Sigmoid colon (tissue), 7 donors: ENCODE results near the gene STK39. TPM values are rescaled to one million over a fixed set of nuclear protein-coding genes. Genes with fewer than 3 reads are reported as not detected.

Experiments
- DNase-seq: peaks from one replicate; pipeline ENCODE4 v3.0.0-alpha.2; 2019
- H3K27ac ChIP-seq, 4 donors: fragments of 200-600 bp; sonication (generic); one replicate each; pipeline ENCODE4 v1.5.1; 2016 to 2019; ENCODE audit warnings: mild to moderate bottlenecking in 1 of 4
- H3K27me3 ChIP-seq, 3 donors: fragments of 200-600 bp; sonication (generic); one replicate each; pipeline ENCODE4 v1.5.1; 2019; ENCODE audit warnings: mild to moderate bottlenecking in 1 of 3
- H3K36me3 ChIP-seq, 4 donors: fragments of 200-600 bp; sonication (generic); one replicate each; pipeline ENCODE4 v1.5.1; 2016 to 2019
- H3K4me1 ChIP-seq, 4 donors: fragments of 200-600 bp; sonication (generic); one replicate each; pipeline ENCODE4 v1.5.1; 2017 to 2019
- H3K4me3 ChIP-seq, 4 donors: fragments of 200-600 bp; sonication (generic); one replicate each; pipeline ENCODE4 v1.5.1; 2017 to 2019; ENCODE audit warnings: mild to moderate bottlenecking in 2 of 4, moderate library complexity in 1 of 4
- H3K9me3 ChIP-seq, 4 donors: fragments of 200-600 bp in 3 of 4; sonication (generic) in 3 of 4; one replicate each; pipeline versions ENCODE4 v1.5.1 to v1.6.1; 2013 to 2019
- CTCF ChIP-seq, 4 experiments: fragments of 450-650 bp in 3 of 4; fragments of 200-600 bp in 1 of 4; IDR thresholded peaks; one replicate each; pipeline ENCODE4 v1.5.1; 2016 to 2019; ENCODE audit warnings: antibody characterized with exemption in 4 of 4, mild to moderate bottlenecking in 3 of 4, moderate library complexity in 2 of 4
- EP300 ChIP-seq, 4 donors: sonication (generic); formaldehyde crosslinking; IDR thresholded peaks; one replicate each; pipeline ENCODE4 v1.6.1; 2017; ENCODE audit warnings: antibody characterized with exemption in 4 of 4
- POLR2A ChIP-seq, 2 donors: fragments of 450-650 bp; IDR thresholded peaks; one replicate each; pipeline ENCODE4 v1.6.1; 2016; ENCODE audit warnings: antibody characterized with exemption in 2 of 2, mild to moderate bottlenecking in 2 of 2, moderate library complexity in 2 of 2
- POLR2AphosphoS5 ChIP-seq, 4 donors: sonication (generic); formaldehyde crosslinking; IDR thresholded peaks; one replicate each; pipeline ENCODE4 v1.6.1; 2017; ENCODE audit warnings: antibody characterized with exemption in 4 of 4
- WGBS, 2 donors: extraction: QIAGEN DNeasy Blood & Tissue Kit; methylation state at CpG; one replicate each; pipeline ENCODE4 v1.1.7; 2013; 5-methylcytosine and 5-hydroxymethylcytosine counted together
- intact Hi-C: fragments of 100-400 bp; cut with DNase I; formaldehyde crosslinking; loops from one replicate; pipeline ENCODE4 v1.15.1; 2023
- polyA plus RNA-seq, 3 donors: library from polyadenylated mRNA; stranded (reverse); fragments of 200-250 nt; gene quantifications; one replicate each; pipeline ENCODE4 v1.2.3, GENCODE V29; 2013
- total RNA-seq, 4 donors: library from RNA; depleted of rRNA; stranded (reverse); fragments of >200 nt; gene quantifications; one replicate each; pipeline ENCODE4 v1.1.0, GENCODE V29; 2016
- donor health status: healthy with polysubstance abuse.
- donor health status: Bipolar disorder and iron deficiency.
- donor health status: healthy.

STK39 gene
- total and polyA plus RNA-seq, 7 donors, result 13.4 to 44.9 (median 24.1) TPM

GRCh38 chr2:168075446-168075845 is 171.9 kb downstream of the STK39 start:
- no peak for TF ChIP-seq EP300 (IDR thresholded peaks at IDR 0.05)
- TF ChIP-seq CTCF (IDR thresholded peaks at IDR 0.05), result no peak
- no peak for TF ChIP-seq POLR2AphosphoS5 (IDR thresholded peaks at IDR 0.05)
- no peak for TF ChIP-seq POLR2A (IDR thresholded peaks at IDR 0.05)
- 91 to 92% methylated on average over 2 of the region's 2 CpGs for WGBS, 2 donors
- Histone ChIP-seq H3K4me3 (no peak overlapping the region), H3K9me3 (no peaks in the 10 kb centered on the region), H3K27ac (no peak overlapping the region), H3K36me3 (peaks cover 0 to 8% (median 4%) of the 10 kb centered on the region in 4 donors), H3K4me1 (peaks cover 0 to 4% (median 0%) of the 10 kb centered on the region in 4 donors), H3K27me3 (no peaks in the 10 kb centered on the region)
- intact Hi-C loops, result no loop called here
- DNase-seq, result no peak

DNA sequence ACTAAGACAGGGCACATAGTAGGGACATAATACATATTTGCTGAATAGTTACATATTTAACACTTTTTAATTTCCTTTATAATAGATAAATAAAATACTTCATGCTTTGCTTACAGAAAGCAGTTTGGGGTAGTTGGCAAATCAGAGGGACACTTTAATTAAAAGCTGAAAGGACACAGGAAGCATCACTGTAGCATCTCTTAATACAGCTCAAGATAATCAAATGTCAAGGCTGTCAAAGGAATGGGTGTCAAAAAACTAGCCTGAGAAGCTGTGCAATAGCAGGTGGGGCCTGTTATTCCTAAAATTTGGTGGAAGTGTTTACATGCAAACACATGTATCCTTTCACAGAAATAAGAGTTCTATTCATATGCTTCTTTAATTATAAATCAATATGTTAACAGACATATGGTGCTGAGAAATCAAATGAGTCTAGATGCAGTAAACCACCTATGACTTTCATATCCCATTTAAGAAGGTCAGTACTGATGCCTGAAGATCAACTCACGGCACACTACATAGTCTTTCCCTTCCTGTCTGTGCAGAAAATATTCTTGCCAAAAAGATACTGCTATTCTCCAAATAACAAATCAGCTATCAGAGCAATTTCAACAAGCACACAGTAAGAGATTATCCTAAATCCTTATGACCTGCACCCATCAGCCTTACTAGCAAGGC is 174.6 kb downstream of the STK39 start:
- Histone ChIP-seq H3K9me3 (no peaks in the 10 kb centered on the region), H3K36me3 (peaks cover 0 to 8% (median 4%) of the 10 kb centered on the region in 4 donors), H3K4me1 (peaks cover 0 to 4% (median 0%) of the 10 kb centered on the region in 4 donors), H3K27ac (no peak overlapping the region), H3K27me3 (no peaks in the 10 kb centered on the region), H3K4me3 (no peak overlapping the region)
- TF ChIP-seq CTCF (IDR thresholded peaks at IDR 0.05) (no peak), EP300 (IDR thresholded peaks at IDR 0.05) (no peak), POLR2AphosphoS5 (IDR thresholded peaks at IDR 0.05) (no peak), POLR2A (IDR thresholded peaks at IDR 0.05) (no peak)
- no peak for DNase-seq
- WGBS, 2 donors, result 91% methylated on average over 1 of the region's 1 CpG
- intact Hi-C loops, result no loop called here

GRCh38 chr2:168064011-168064998 is 183.1 kb downstream of the STK39 start:
- Histone ChIP-seq H3K27me3 (no peaks in the 10 kb centered on the region), H3K36me3 (peaks cover 0 to 5% (median 0%) of the 10 kb centered on the region in 4 donors), H3K4me3 (no peak overlapping the region), H3K4me1 (peaks cover 0 to 9% (median 0%) of the 10 kb centered on the region in 4 donors), H3K9me3 (no peaks in the 10 kb centered on the region), H3K27ac (no peak overlapping the region)
- 50 to 80% methylated on average over 9 of the region's 9 CpGs for WGBS, 2 donors
- no peak for TF ChIP-seq POLR2AphosphoS5 (IDR thresholded peaks at IDR 0.05)
- TF ChIP-seq POLR2A (IDR thresholded peaks at IDR 0.05), result no peak
- no peak for TF ChIP-seq CTCF (IDR thresholded peaks at IDR 0.05)
- TF ChIP-seq EP300 (IDR thresholded peaks at IDR 0.05), result no peak
- intact Hi-C loops, result no loop called here
- DNase-seq, result no peak

- Histone ChIP-seq H3K4me3 (no peak overlapping the region), H3K4me1 (peaks cover 0 to 9% (median 0%) of the 10 kb centered on the region in 4 donors), H3K9me3 (no peaks in the 10 kb centered on the region), H3K36me3 (peaks cover 0 to 5% (median 0%) of the 10 kb centered on the region in 4 donors), H3K27ac (no peak overlapping the region), H3K27me3 (no peaks in the 10 kb centered on the region)
- TF ChIP-seq EP300 (IDR thresholded peaks at IDR 0.05) (no peak), CTCF (IDR thresholded peaks at IDR 0.05) (no peak), POLR2AphosphoS5 (IDR thresholded peaks at IDR 0.05) (no peak)
- intact Hi-C loops, result no loop called here
- no peak for DNase-seq
- WGBS, 2 donors, result 90 to 98% methylated on average over 3 of the region's 3 CpGs
Measured at GRCh38 chr2:168062936-168063335, 184.5 kb downstream of the STK39 start.
